ENCODE measurements around the gene GORASP2.
"Not testable (repeated sequence)": the region's sequence is repeated elsewhere in the genome, so short reads cannot be mapped to it uniquely, and the experiment has no call there.

Gene GORASP2

GRCh38 chr2:170896622-170897021 is 32.4 kb upstream of the GORASP2 start:
- H3K27ac ChIP-seq (ENCODE audit: low read length), result no peak overlapping the region
- H3K4me1 ChIP-seq (ENCODE audit: insufficient read depth, low read length), result no peaks in the 10 kb centered on the region
- H3K9ac ChIP-seq (ENCODE audit: low read depth, low read length), result no peak overlapping the region
- H3K27me3 ChIP-seq (ENCODE audit: insufficient read depth, low read length), result no peaks in the 10 kb centered on the region
- no peaks in the 10 kb centered on the region for H3K36me3 ChIP-seq (ENCODE audit: insufficient read depth, low read depth, low read length)
- H3K4me3 ChIP-seq (ENCODE audit: low read length), result no peak overlapping the region
- H3K9me3 ChIP-seq (ENCODE audit: insufficient read depth, low read depth, low read length), result no peaks in the 10 kb centered on the region

- no peaks in the 10 kb centered on the region for H3K36me3 ChIP-seq (ENCODE audit: insufficient read depth, low read depth, low read length)
- no peaks in the 10 kb centered on the region for H3K4me1 ChIP-seq (ENCODE audit: insufficient read depth, low read length)
- no peak overlapping the region for H3K4me3 ChIP-seq (ENCODE audit: low read length)
- no peak overlapping the region for H3K9ac ChIP-seq (ENCODE audit: low read depth, low read length)
- H3K27me3 ChIP-seq (ENCODE audit: insufficient read depth, low read length), result no peaks in the 10 kb centered on the region
- H3K27ac ChIP-seq (ENCODE audit: low read length), result no peak overlapping the region
- no peaks in the 10 kb centered on the region for H3K9me3 ChIP-seq (ENCODE audit: insufficient read depth, low read depth, low read length)
Observed at GRCh38 chr2:170897108-170897507, 31.9 kb upstream of the GORASP2 start.

- Histone ChIP-seq H3K36me3 (ENCODE audit: insufficient read depth, low read depth, low read length) (no peaks in the 10 kb centered on the region), H3K4me1 (ENCODE audit: insufficient read depth, low read length) (peaks cover 4% of the 10 kb centered on the region; the same call in 1 of the 2 replicates), H3K4me3 (ENCODE audit: low read length) (no peak overlapping the region), H3K9ac (ENCODE audit: low read depth, low read length) (no peak overlapping the region), H3K27me3 (ENCODE audit: insufficient read depth, low read length) (no peaks in the 10 kb centered on the region), H3K27ac (ENCODE audit: low read length) (no peak overlapping the region), H3K9me3 (ENCODE audit: insufficient read depth, low read depth, low read length) (peaks cover 10% of the 10 kb centered on the region)
Observed at GRCh38 chr2:170905864-170906263, 23.2 kb upstream of the GORASP2 start.

- H3K36me3 ChIP-seq (ENCODE audit: insufficient read depth, low read depth, low read length), result no peaks in the 10 kb centered on the region
- peaks cover 27% of the 10 kb centered on the region for H3K9me3 ChIP-seq (ENCODE audit: insufficient read depth, low read depth, low read length)
- H3K4me1 ChIP-seq (ENCODE audit: insufficient read depth, low read length), result no peaks in the 10 kb centered on the region
- H3K9ac ChIP-seq (ENCODE audit: low read depth, low read length), result no peak overlapping the region
- H3K27ac ChIP-seq (ENCODE audit: low read length), result no peak overlapping the region
- no peak overlapping the region for H3K4me3 ChIP-seq (ENCODE audit: low read length)
- no peaks in the 10 kb centered on the region for H3K27me3 ChIP-seq (ENCODE audit: insufficient read depth, low read length)
Observed at GRCh38 chr2:170911314-170911889, 17.7 kb upstream of the GORASP2 start.

GRCh38 chr2:170914994-170915666 is 13.9 kb upstream of the GORASP2 start:
- not testable (repeated sequence) for H3K9ac ChIP-seq (ENCODE audit: low read depth, low read length); H3K4me1 ChIP-seq (ENCODE audit: insufficient read depth, low read length); H3K4me3 ChIP-seq (ENCODE audit: low read length); H3K27ac ChIP-seq (ENCODE audit: low read length); H3K27me3 ChIP-seq (ENCODE audit: insufficient read depth, low read length); H3K36me3 ChIP-seq (ENCODE audit: insufficient read depth, low read depth, low read length)
- H3K9me3 ChIP-seq (ENCODE audit: insufficient read depth, low read depth, low read length), result peaks cover 48% of the 10 kb centered on the region

- Histone ChIP-seq H3K36me3 (ENCODE audit: insufficient read depth, low read depth, low read length) (no peaks in the 10 kb centered on the region), H3K4me1 (ENCODE audit: insufficient read depth, low read length) (no peaks in the 10 kb centered on the region), H3K27ac (ENCODE audit: low read length) (no peak overlapping the region), H3K27me3 (ENCODE audit: insufficient read depth, low read length) (no peaks in the 10 kb centered on the region), H3K9me3 (ENCODE audit: insufficient read depth, low read depth, low read length) (peaks cover 33% of the 10 kb centered on the region), H3K4me3 (ENCODE audit: low read length) (no peak overlapping the region), H3K9ac (ENCODE audit: low read depth, low read length) (no peak overlapping the region)
Observed at GRCh38 chr2:170917219-170917913, 11.7 kb upstream of the GORASP2 start.

GRCh38 chr2:170917957-170918356 is 11.1 kb upstream of the GORASP2 start:
- H3K9ac ChIP-seq (ENCODE audit: low read depth, low read length), result no peak overlapping the region
- no peaks in the 10 kb centered on the region for H3K4me1 ChIP-seq (ENCODE audit: insufficient read depth, low read length)
- H3K36me3 ChIP-seq (ENCODE audit: insufficient read depth, low read depth, low read length), result no peaks in the 10 kb centered on the region
- H3K27me3 ChIP-seq (ENCODE audit: insufficient read depth, low read length), result no peaks in the 10 kb centered on the region
- H3K4me3 ChIP-seq (ENCODE audit: low read length), result no peak overlapping the region; the same call in 1 of the 2 replicates
- H3K27ac ChIP-seq (ENCODE audit: low read length), result no peak overlapping the region
- H3K9me3 ChIP-seq (ENCODE audit: insufficient read depth, low read depth, low read length), result peaks cover 31% of the 10 kb centered on the region

- H3K9ac ChIP-seq (ENCODE audit: low read depth, low read length); H3K4me3 ChIP-seq (ENCODE audit: low read length); H3K36me3 ChIP-seq (ENCODE audit: insufficient read depth, low read depth, low read length); H3K27ac ChIP-seq (ENCODE audit: low read length); H3K27me3 ChIP-seq (ENCODE audit: insufficient read depth, low read length); H3K4me1 ChIP-seq (ENCODE audit: insufficient read depth, low read length): not testable (repeated sequence)
- H3K9me3 ChIP-seq (ENCODE audit: insufficient read depth, low read depth, low read length), result peaks cover 43% of the 10 kb centered on the region
Observed at GRCh38 chr2:170921873-170922272, 7.2 kb upstream of the GORASP2 start.

GRCh38 chr2:170922634-170923494 is 6.2 kb upstream of the GORASP2 start:
- Histone ChIP-seq H3K4me3 (ENCODE audit: low read length) (no peak overlapping the region), H3K9ac (ENCODE audit: low read depth, low read length) (no peak overlapping the region), H3K27ac (ENCODE audit: low read length) (no peak overlapping the region), H3K9me3 (ENCODE audit: insufficient read depth, low read depth, low read length) (peaks cover 33% of the 10 kb centered on the region), H3K36me3 (ENCODE audit: insufficient read depth, low read depth, low read length) (no peaks in the 10 kb centered on the region), H3K4me1 (ENCODE audit: insufficient read depth, low read length) (peaks cover 2% of the 10 kb centered on the region; the same call in 1 of the 2 replicates), H3K27me3 (ENCODE audit: insufficient read depth, low read length) (no peaks in the 10 kb centered on the region)

GRCh38 chr2:170923799-170924198 is 5.3 kb upstream of the GORASP2 start:
- Histone ChIP-seq H3K36me3 (ENCODE audit: insufficient read depth, low read depth, low read length) (no peaks in the 10 kb centered on the region), H3K27me3 (ENCODE audit: insufficient read depth, low read length) (no peaks in the 10 kb centered on the region), H3K4me1 (ENCODE audit: insufficient read depth, low read length) (peaks cover 8% of the 10 kb centered on the region; the same call in 1 of the 2 replicates)

GRCh38 chr2:170924969-170925368 is 4.1 kb upstream of the GORASP2 start:
- no peak overlapping the region for H3K4me3 ChIP-seq (ENCODE audit: low read length)
- H3K27me3 ChIP-seq (ENCODE audit: insufficient read depth, low read length), result no peaks in the 10 kb centered on the region
- H3K4me1 ChIP-seq (ENCODE audit: insufficient read depth, low read length), result peaks cover 8% of the 10 kb centered on the region; the same call in 1 of the 2 replicates

More at GRCh38 chr2:170923799-170924198, 5.3 kb upstream of the GORASP2 start:
- Histone ChIP-seq H3K4me3 (ENCODE audit: low read length) (no peak overlapping the region), H3K9me3 (ENCODE audit: insufficient read depth, low read depth, low read length) (peaks cover 24% of the 10 kb centered on the region), H3K27ac (ENCODE audit: low read length) (no peak overlapping the region), H3K9ac (ENCODE audit: low read depth, low read length) (no peak overlapping the region)

More at GRCh38 chr2:170924969-170925368, 4.1 kb upstream of the GORASP2 start:
- Histone ChIP-seq H3K9me3 (ENCODE audit: insufficient read depth, low read depth, low read length) (peaks cover 20% of the 10 kb centered on the region), H3K9ac (ENCODE audit: low read depth, low read length) (no peak overlapping the region), H3K27ac (ENCODE audit: low read length) (no peak overlapping the region), H3K36me3 (ENCODE audit: insufficient read depth, low read depth, low read length) (no peaks in the 10 kb centered on the region)
